Stomach (tissue), 9 donors: Measurements from ENCODE around the gene PPHLN1. TPM values are rescaled to one million over a fixed set of nuclear protein-coding genes. Genes with fewer than 3 reads are reported as not detected.
A peak's percentile ranks its signal among the peaks of the same experiment; 100 is the strongest.
"Not testable (repeated sequence)": the region's sequence is repeated elsewhere in the genome, so short reads cannot be mapped to it uniquely, and the experiment has no call there.

ENCODE experiments used
- DNase-seq, 2 donors: peaks; one replicate each; pipeline versions ENCODE4 v3.0.0 to v3.0.0-alpha.2; 2013 to 2019
- H3K27ac ChIP-seq, 5 donors: fragments of 200-600 bp in 4 of 5; sonication (generic) in 4 of 5; one replicate each; pipeline ENCODE4 v1.5.1; 2013 to 2019; ENCODE audit warnings: mild to moderate bottlenecking in 1 of 5, moderate library complexity in 1 of 5
- H3K27me3 ChIP-seq, 3 donors: fragments of 200-600 bp; sonication (generic); one replicate each; pipeline ENCODE4 v1.5.1; 2017 to 2019; ENCODE audit warnings: mixed run types in 1 of 3
- H3K36me3 ChIP-seq, 4 donors: fragments of 200-600 bp; sonication (generic); 1 replicate in 3 of 4; 2 replicates in 1 of 4; pipeline ENCODE4 v1.5.1; 2016 to 2019
- H3K4me1 ChIP-seq, 4 donors: fragments of 200-600 bp; sonication (generic); one replicate each; pipeline ENCODE4 v1.5.1; 2016 to 2019
- H3K4me3 ChIP-seq, 4 donors: fragments of 200-600 bp; sonication (generic) in 3 of 4; one replicate each; pipeline ENCODE4 v1.5.1; 2016 to 2019; ENCODE audit warnings: mild to moderate bottlenecking in 1 of 4
- H3K9me3 ChIP-seq, 4 donors: fragments of 200-600 bp; sonication (generic); one replicate each; pipeline ENCODE4 v1.5.1; 2016 to 2019
- EP300 ChIP-seq: sonication (generic); formaldehyde crosslinking; IDR thresholded peaks from one replicate; pipeline ENCODE4 v1.6.1; 2017; ENCODE audit warnings: antibody characterized with exemption
- POLR2A ChIP-seq, 4 donors: fragments of 450-650 bp; IDR thresholded peaks; one replicate each; pipeline ENCODE4 v1.6.1; 2016; ENCODE audit warnings: antibody characterized with exemption in 4 of 4, control low read depth in 2 of 4, mild to moderate bottlenecking in 1 of 4, moderate library complexity in 1 of 4
- POLR2AphosphoS5 ChIP-seq, 3 donors: sonication (generic); formaldehyde crosslinking; IDR thresholded peaks; one replicate each; pipeline ENCODE4 v1.6.1; 2016; ENCODE audit warnings: antibody characterized with exemption in 3 of 3
- WGBS, 5 donors: extraction: QIAGEN DNeasy Blood & Tissue Kit in 3 of 5; methylation state at CpG; one replicate each; pipeline versions ENCODE4 v1.1.5 to v1.1.7; 2013 to 2018; 5-methylcytosine and 5-hydroxymethylcytosine counted together
- intact Hi-C: fragments of 100-400 bp; cut with DNase I; formaldehyde crosslinking; loops from one replicate; pipeline ENCODE4 v1.15.1; 2023; ENCODE audit warnings: low total_unique reads
- polyA plus RNA-seq, 3 donors: library from polyadenylated mRNA; stranded (reverse); fragments of 200-250 nt; gene quantifications; one replicate each; pipeline ENCODE4 v1.2.3, GENCODE V29; 2013
- total RNA-seq, 5 donors: library from RNA; depleted of rRNA; stranded (reverse); fragments of >200 nt; gene quantifications; one replicate each; pipeline versions ENCODE4 v1.1.0 to v1.2.3, GENCODE V29; 2014 to 2016
- TF ChIP-seq, protein P1 (sequence below), 7 experiments: fragments of 450-650 bp in 4 of 7; fragments of 200-600 bp in 3 of 7; sonication (generic) in 3 of 7; IDR thresholded peaks; one replicate each; pipeline ENCODE4 v1.5.1; 2016 to 2019; ENCODE audit warnings: antibody characterized with exemption in 7 of 7, control low read depth in 2 of 7, mild to moderate bottlenecking in 1 of 7
- donor health status: healthy with polysubstance abuse.
- donor health status: Bipolar disorder and iron deficiency.
- donor health status: healthy.

Gene PPHLN1
- total and polyA plus RNA-seq, 8 donors: 23.5 to 213 (median 52.0) TPM

DNA sequence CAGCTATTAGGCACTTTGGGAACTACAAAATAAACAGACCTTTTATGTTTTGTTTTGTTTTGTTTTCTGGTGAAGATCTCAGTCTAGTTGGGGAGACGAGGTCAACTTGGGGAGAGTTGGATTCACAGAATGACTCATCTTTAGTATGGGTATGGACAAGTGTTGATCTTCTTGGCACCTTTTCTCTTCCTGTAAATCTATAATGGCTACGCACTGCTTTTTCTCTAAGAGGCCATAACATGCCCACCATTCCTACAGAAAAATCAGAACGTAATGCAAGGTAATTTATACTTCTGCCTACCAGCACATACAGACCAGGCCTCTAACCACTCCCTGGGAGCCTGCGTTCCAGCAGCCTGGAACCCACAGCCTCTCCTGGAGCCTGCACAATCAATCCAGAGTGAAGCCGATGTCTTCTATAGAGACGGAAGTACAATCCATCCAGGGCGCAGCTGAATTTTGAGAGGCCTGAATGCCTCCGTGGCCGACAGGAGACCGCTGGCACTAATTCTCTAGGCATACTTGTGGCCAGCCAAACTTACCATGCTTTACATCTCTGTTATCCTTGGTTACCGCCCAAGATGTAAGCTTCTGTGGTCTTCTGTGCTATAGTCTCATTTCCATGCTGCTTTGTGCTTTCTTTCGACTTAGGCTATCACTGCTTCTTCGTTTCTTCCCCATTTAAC, 717 bp downstream of the PPHLN1 start:
- intact Hi-C loops: loop anchor here (5.0 to 10.0 kb wide), 2 partner anchors 82 to 189 kb away; no protein-coding TSS in a partner anchor
- no peaks in the 10 kb centered on the region for H3K27me3 ChIP-seq
- TF ChIP-seq EP300 (no peak), POLR2A (IDR thresholded peaks at IDR 0.05) (no peak), POLR2AphosphoS5 (IDR thresholded peaks at IDR 0.05) (no peak)
- TF ChIP-seq, protein P1, sequence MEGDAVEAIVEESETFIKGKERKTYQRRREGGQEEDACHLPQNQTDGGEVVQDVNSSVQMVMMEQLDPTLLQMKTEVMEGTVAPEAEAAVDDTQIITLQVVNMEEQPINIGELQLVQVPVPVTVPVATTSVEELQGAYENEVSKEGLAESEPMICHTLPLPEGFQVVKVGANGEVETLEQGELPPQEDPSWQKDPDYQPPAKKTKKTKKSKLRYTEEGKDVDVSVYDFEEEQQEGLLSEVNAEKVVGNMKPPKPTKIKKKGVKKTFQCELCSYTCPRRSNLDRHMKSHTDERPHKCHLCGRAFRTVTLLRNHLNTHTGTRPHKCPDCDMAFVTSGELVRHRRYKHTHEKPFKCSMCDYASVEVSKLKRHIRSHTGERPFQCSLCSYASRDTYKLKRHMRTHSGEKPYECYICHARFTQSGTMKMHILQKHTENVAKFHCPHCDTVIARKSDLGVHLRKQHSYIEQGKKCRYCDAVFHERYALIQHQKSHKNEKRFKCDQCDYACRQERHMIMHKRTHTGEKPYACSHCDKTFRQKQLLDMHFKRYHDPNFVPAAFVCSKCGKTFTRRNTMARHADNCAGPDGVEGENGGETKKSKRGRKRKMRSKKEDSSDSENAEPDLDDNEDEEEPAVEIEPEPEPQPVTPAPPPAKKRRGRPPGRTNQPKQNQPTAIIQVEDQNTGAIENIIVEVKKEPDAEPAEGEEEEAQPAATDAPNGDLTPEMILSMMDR (IDR thresholded peaks at IDR 0.05): no peak
- H3K4me3 ChIP-seq: peak overlapping the region; percentile 68 to 87 (median 82)
- no peaks in the 10 kb centered on the region for H3K9me3 ChIP-seq
- 3 to 10% (median 4%) methylated on average over 13 of the region's 13 CpGs for WGBS, 5 donors
- peaks cover 0 to 12% (median 4%) of the 10 kb centered on the region in 4 donors for H3K36me3 ChIP-seq
- DNase-seq: peak in 1 of 2 donors; percentile 51
- H3K27ac ChIP-seq: peak overlapping the region; percentile 85 to 96 (median 93)
- peaks cover 20 to 76% (median 55%) of the 10 kb centered on the region in 4 donors for H3K4me1 ChIP-seq

DNA sequence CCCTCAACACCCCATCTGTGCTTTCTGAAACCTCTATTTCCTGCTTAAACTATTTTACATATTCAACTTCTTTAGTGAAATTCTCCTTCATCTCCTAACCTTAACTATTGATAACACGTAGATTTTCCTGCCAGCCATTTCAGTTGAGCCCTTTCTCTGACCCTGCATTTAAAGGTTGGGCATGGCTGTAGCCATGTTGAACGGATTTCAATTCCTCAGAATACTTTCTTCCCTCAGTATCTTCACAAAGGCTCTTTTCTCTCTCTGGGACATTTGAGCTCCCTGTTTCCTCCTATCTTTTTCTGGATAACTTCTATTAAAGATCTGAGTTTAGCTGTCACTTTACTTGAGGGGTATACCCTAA, 1.2 kb downstream of the PPHLN1 start:
- 23 to 42% (median 34%) methylated on average over 2 of the region's 2 CpGs for WGBS, 5 donors
- TF ChIP-seq, protein P1 (IDR thresholded peaks at IDR 0.05): no peak
- no peak for TF ChIP-seq POLR2AphosphoS5 (IDR thresholded peaks at IDR 0.05)
- TF ChIP-seq EP300: no peak
- no peak for TF ChIP-seq POLR2A (IDR thresholded peaks at IDR 0.05)
- H3K4me3 ChIP-seq: peak overlapping the region; percentile 68 to 87 (median 82)
- no peaks in the 10 kb centered on the region for H3K9me3 ChIP-seq
- peaks cover 22 to 82% (median 58%) of the 10 kb centered on the region in 4 donors for H3K4me1 ChIP-seq
- no peak for DNase-seq
- intact Hi-C loops: loop anchor here (5.0 to 10.0 kb wide), 2 partner anchors 82 to 190 kb away; no protein-coding TSS in a partner anchor
- no peaks in the 10 kb centered on the region for H3K27me3 ChIP-seq
- peaks cover 0 to 12% (median 1%) of the 10 kb centered on the region in 4 donors for H3K36me3 ChIP-seq
- H3K27ac ChIP-seq: peak overlapping the region in 4 of 5 donors; percentile 41 to 96 (median 92)

DNA sequence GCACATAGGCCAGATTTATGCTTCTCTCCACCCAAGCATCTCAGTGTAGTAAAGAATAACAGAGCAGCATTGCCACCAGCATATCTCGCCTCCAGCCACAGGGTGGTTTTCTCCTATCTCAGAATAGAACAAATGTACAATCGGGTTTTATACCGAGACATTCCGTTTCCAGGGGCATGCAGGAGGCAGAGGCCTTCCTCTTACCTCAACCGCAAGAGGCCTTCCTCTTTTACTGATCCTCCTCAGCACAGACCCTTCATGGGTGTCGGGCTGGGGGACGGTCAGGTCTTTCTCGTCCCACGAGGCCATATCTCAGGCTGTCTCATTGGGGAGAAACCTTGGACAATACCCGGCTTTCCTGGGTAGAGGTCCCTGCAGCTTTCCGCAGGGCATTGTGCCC, 4.1 kb downstream of the PPHLN1 start:
- H3K36me3 ChIP-seq, H3K27ac ChIP-seq, H3K4me3 ChIP-seq, DNase-seq, H3K9me3 ChIP-seq, intact Hi-C loops, H3K27me3 ChIP-seq: not testable (repeated sequence)
- peaks cover 16 to 68% (median 40%) of the 10 kb centered on the region in 4 donors for H3K4me1 ChIP-seq
- WGBS, 5 donors: 72 to 87% (median 79%) methylated on average over 11 of the region's 11 CpGs

DNA sequence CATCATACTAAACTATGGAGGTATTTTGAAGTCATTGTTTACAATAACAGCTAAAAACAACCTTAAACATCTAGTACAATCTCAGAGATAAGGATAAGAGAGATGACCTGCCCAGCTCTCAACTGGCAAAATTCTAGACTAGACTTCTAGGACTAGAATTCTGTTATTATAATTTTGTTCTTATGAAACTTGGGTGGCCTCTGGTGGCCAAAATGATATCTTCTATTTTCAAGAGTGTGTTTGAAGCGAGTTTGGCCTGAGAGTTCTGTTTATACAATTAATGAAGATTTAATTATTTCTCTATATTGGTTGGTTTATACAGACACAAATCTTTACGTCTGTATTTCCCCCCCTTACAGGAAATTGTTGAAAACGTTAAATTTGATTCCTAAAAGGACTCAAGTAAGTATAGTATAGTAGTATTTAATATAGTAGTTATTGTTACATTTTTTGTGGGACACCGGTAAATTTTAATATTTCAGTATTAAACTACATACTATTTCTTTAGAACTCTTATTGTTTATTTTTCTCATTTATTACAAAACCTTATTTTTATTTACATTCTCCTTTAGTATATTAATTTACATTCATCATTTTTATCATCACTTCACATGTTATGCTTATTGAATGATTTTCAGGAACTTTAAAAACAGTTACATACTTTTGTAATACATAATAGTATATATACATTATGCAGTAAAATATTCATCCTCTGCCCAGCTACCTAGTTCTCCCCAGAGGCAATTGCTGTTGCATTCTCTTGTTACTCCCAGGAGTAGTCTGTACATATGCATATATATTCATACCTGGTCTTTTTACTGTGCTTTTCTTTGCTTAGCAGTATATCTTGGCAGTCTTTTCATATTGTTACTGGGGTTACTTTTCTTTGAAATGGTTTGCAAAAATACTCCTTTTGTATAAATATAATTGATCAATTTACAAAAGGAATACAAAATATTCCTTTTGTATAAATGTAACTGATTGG, 6.6 kb downstream of the PPHLN1 start:
- DNase-seq: peak in 1 of 2 donors; percentile 75
- 26 to 36% (median 27%) methylated on average over 4 of the region's 4 CpGs for WGBS, 5 donors
- H3K9me3 ChIP-seq: no peaks in the 10 kb centered on the region
- peaks cover 5 to 54% (median 25%) of the 10 kb centered on the region in 4 donors for H3K4me1 ChIP-seq
- no peaks in the 10 kb centered on the region for H3K27me3 ChIP-seq
- H3K4me3 ChIP-seq: no peak overlapping the region
- no peak overlapping the region for H3K27ac ChIP-seq
- H3K36me3 ChIP-seq: peaks cover 10 to 17% (median 16%) of the 10 kb centered on the region in 4 donors
- no peak for TF ChIP-seq POLR2A (IDR thresholded peaks at IDR 0.05)
- TF ChIP-seq, protein P1 (IDR thresholded peaks at IDR 0.05): peak in 5 of 7 experiments; percentile 19 to 59 (median 47)
- no peak for TF ChIP-seq EP300
- no peak for TF ChIP-seq POLR2AphosphoS5 (IDR thresholded peaks at IDR 0.05)
- intact Hi-C loops: no loop called here
